ENCODE measurements around the gene TRMT44.
A peak's percentile ranks its signal among the peaks of the same experiment; 100 is the strongest.

TRMT44 gene

GRCh38 chr4:8438743-8439142 is 1.8 kb upstream of the TRMT44 start:
- no peak for DNase-seq

GRCh38 chr4:8439168-8439567 is 1.4 kb upstream of the TRMT44 start:
- DNase-seq = no peak

- DNase-seq = peak; percentile 40
Observed at GRCh38 chr4:8439914-8440491, 574 bp upstream of the TRMT44 start.

GRCh38 chr4:8441499-8442091 is 1.0 kb downstream of the TRMT44 start:
- no peak for DNase-seq

- DNase-seq = no peak
Observed at GRCh38 chr4:8442596-8443358, 2.2 kb downstream of the TRMT44 start.

- DNase-seq = no peak
Observed at GRCh38 chr4:8443801-8444200, 3.2 kb downstream of the TRMT44 start.

- DNase-seq = no peak
Observed at GRCh38 chr4:8446122-8446521, 5.5 kb downstream of the TRMT44 start.

- no peak for DNase-seq
Observed at GRCh38 chr4:8451440-8452182, 11.0 kb downstream of the TRMT44 start.

GRCh38 chr4:8453957-8454356 is 13.4 kb downstream of the TRMT44 start:
- no peak for DNase-seq

GRCh38 chr4:8457646-8458252 is 17.2 kb downstream of the TRMT44 start:
- no peak for DNase-seq

- no peak for DNase-seq
Observed at GRCh38 chr4:8459867-8460445, 19.4 kb downstream of the TRMT44 start.

GRCh38 chr4:8461086-8461485 is 20.5 kb downstream of the TRMT44 start:
- DNase-seq = no peak

- no peak for DNase-seq
Observed at GRCh38 chr4:8461616-8462015, 21.0 kb downstream of the TRMT44 start.

- DNase-seq = no peak
Observed at GRCh38 chr4:8463811-8464210, 23.2 kb downstream of the TRMT44 start.

- DNase-seq = no peak
Observed at GRCh38 chr4:8464381-8464780, 23.8 kb downstream of the TRMT44 start.

- no peak for DNase-seq
Observed at GRCh38 chr4:8465615-8466611, 25.3 kb downstream of the TRMT44 start.

- DNase-seq = no peak
Observed at GRCh38 chr4:8467016-8467415, 26.4 kb downstream of the TRMT44 start.

- DNase-seq = peak; percentile 7
Observed at GRCh38 chr4:8468746-8469535, 28.4 kb downstream of the TRMT44 start.

GRCh38 chr4:8469550-8469949 is 29.0 kb downstream of the TRMT44 start:
- no peak for DNase-seq

- DNase-seq = no peak
Observed at GRCh38 chr4:8470451-8471024, 30.0 kb downstream of the TRMT44 start.
